ENCODE data around the gene TAF1. TPM values are rescaled to one million over a fixed set of nuclear protein-coding genes. Genes with fewer than 3 reads are reported as not detected.

TAF1 gene
- total and polyA plus RNA-seq, 10 of the 15 experiments (the other 5 are each of a cell fraction or from before 2014, with no cell fraction given), result 4.1 to 24.2 (median 17.2) TPM

GRCh38 chrX:71439420-71439819 lies 73.3 kb downstream of the TAF1 start (continued):
- TF ChIP-seq NFIC (IDR thresholded peaks at IDR 0.05; ENCODE audit: low read depth, low read length), result no peak
- no peak for TF ChIP-seq SIX5 (IDR thresholded peaks at IDR 0.05; ENCODE audit: low read depth, low read length, severe bottlenecking)
- TF ChIP-seq ZBTB11 (CRISPR knock-in tag; IDR thresholded peaks at IDR 0.05), result no peak

GRCh38 chrX:71439896-71440295 lies 73.7 kb downstream of the TAF1 start:
- Histone ChIP-seq H4K20me1 (ENCODE audit: control insufficient read depth, insufficient read depth) (no peaks in the 10 kb centered on the region), H3K27ac (ENCODE audit: control insufficient read depth, insufficient read depth) (no peak overlapping the region), H3K9ac (ENCODE audit: control insufficient read depth, insufficient read depth, low read length) (no peak overlapping the region), H3K36me3 (ENCODE audit: control insufficient read depth in 2 of 2, insufficient read depth in 2 of 2, low read length in 1 of 2) (no peaks in the 10 kb centered on the region; a peak in 1 of 4 replicates), H2AFZ (ENCODE audit: control insufficient read depth, low read depth, low read length) (no peak overlapping the region), H3K27me3 (replicated peaks in 1 of 2; ENCODE audit: control insufficient read depth in 2 of 2, insufficient read depth in 2 of 2, low read length in 1 of 2) (no peaks in the 10 kb centered on the region), H3K4me1 (ENCODE audit: control insufficient read depth, insufficient read depth, low read length) (no peaks in the 10 kb centered on the region), H3K79me2 (ENCODE audit: control insufficient read depth, insufficient read depth, low read length) (no peaks in the 10 kb centered on the region), H3K4me2 (ENCODE audit: control insufficient read depth, insufficient read depth) (no peak overlapping the region), H3K4me3 (no peak overlapping the region), H3K9me3 (replicated peaks; ENCODE audit: control insufficient read depth, insufficient read depth, low read length) (no peaks in the 10 kb centered on the region)
- in situ Hi-C loops (cut with MboI), result no loop called here
- intact Hi-C loops (cut with micrococcal nuclease; ENCODE audit: unreplicated experiment), result loop anchor here (10.0 kb wide), 1 partner anchor 115 kb away; no protein-coding TSS in a partner anchor
- FAIRE-seq, result no peak
- ChIA-PET POLR2A (no interaction called here), CTCF (no interaction called here), SMC1A (ENCODE audit: uncharacterized antibody, unreplicated experiment) (no interaction called here), RAD21 (ENCODE audit: unreplicated experiment) (interaction anchor here (0.8 to 1.8 kb wide), 2 partner anchors 95 to 210 kb away, joined by 3 to 7 read pairs; no protein-coding TSS in a partner anchor)
- WGBS (ENCODE audit: insufficient coverage, insufficient replicate concordance, low lambda C conversion rate, missing lambda C conversion rate), result 38% methylated on average over 3 of the region's 3 CpGs
- BruUV-seq (replicated peaks), result no TSS peak
- DNase-seq (ENCODE audit: low read depth, low spot score), result no peak
- no peak for ATAC-seq
- TF ChIP-seq YBX1 (IDR thresholded peaks at IDR 0.05) (no peak), ASH2L (IDR thresholded peaks at IDR 0.05; ENCODE audit: borderline replicate concordance, low read depth) (no peak), MLLT1 (IDR thresholded peaks at IDR 0.05) (no peak), IKZF1 (conservative IDR thresholded peaks at IDR 0.05) (no peak), BHLHE40 (IDR thresholded peaks at IDR 0.05; ENCODE audit: borderline replicate concordance in 1 of 2, low read depth in 2 of 2, low read length in 1 of 2) (no peak), RBBP5 (conservative IDR thresholded peaks at IDR 0.05) (no peak), BCL11A (IDR thresholded peaks at IDR 0.05; ENCODE audit: low read depth, low read length) (no peak), ATF2 (IDR thresholded peaks at IDR 0.05; ENCODE audit: low read length) (no peak), PAX5 (IDR thresholded peaks at IDR 0.05; ENCODE audit: borderline replicate concordance, low read depth, low read length) (no peak), EED (IDR thresholded peaks at IDR 0.05; ENCODE audit: low read depth) (no peak), RB1 (IDR thresholded peaks at IDR 0.05; ENCODE audit: borderline replicate concordance) (no peak), NRF1 (conservative IDR thresholded peaks at IDR 0.05; ENCODE audit: low read depth, low read length) (no peak), SMARCA5 (IDR thresholded peaks at IDR 0.05) (no peak), WRNIP1 (IDR thresholded peaks at IDR 0.05; ENCODE audit: borderline replicate concordance, low read depth, low read length) (no peak)

Measured in GM12878 (cell line).